GM11168 (cell line): Measurements from ENCODE around the gene SLC43A2.
"Not testable (repeated sequence)": the region's sequence is repeated elsewhere in the genome, so short reads cannot be mapped to it uniquely, and the experiment has no call there.

Experiments used
- in situ Hi-C: fragments of 300-500 bp; cut with MboI; formaldehyde crosslinking; loops from one replicate; pipeline ENCODE4 v1.12.0; 2022; ENCODE audit warnings: low sequenced_read_pairs; ENCODE audit not compliant: unreplicated experiment

SLC43A2 gene

GRCh38 chr17:1568950-1569810 is 59.5 kb downstream of the SLC43A2 start:
- in situ Hi-C loops, result no loop called here

DNA sequence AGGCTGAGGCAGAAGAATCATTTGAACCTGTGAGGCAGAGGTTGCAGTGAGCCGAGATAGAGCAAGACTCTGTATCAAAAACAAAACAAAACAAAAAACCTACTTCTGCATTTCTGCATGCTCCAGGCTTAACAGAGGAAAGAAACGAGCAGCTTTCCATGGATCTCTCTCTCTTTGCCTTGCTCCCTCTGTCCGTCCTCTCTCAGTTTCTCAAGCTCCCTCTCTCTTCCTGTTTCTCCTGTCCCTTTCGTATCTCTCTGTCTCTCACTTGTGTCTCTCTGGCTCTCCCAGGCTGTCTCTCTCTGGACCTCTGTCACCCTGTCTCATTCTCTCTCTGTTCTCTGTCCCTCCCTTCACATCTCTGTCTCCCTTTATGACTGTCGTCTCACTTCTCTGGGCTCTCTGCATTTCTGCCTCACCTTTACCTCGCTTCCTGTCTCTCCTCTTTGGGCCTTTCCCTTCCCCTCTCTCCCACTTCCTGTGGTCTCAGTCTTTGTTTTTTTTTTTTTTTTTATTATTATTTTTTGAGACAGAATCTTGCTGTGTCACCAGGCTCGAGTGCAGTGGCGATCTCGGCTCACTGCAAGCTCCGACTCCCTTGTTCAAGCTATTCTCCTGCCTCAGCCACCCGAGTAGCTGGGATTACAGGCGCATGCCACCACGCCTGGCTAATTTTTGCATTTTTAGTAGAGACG is 62.0 kb downstream of the SLC43A2 start:
- in situ Hi-C loops, result no loop called here

GRCh38 chr17:1565877-1566276 is 62.8 kb downstream of the SLC43A2 start:
- in situ Hi-C loops, result no loop called here

DNA sequence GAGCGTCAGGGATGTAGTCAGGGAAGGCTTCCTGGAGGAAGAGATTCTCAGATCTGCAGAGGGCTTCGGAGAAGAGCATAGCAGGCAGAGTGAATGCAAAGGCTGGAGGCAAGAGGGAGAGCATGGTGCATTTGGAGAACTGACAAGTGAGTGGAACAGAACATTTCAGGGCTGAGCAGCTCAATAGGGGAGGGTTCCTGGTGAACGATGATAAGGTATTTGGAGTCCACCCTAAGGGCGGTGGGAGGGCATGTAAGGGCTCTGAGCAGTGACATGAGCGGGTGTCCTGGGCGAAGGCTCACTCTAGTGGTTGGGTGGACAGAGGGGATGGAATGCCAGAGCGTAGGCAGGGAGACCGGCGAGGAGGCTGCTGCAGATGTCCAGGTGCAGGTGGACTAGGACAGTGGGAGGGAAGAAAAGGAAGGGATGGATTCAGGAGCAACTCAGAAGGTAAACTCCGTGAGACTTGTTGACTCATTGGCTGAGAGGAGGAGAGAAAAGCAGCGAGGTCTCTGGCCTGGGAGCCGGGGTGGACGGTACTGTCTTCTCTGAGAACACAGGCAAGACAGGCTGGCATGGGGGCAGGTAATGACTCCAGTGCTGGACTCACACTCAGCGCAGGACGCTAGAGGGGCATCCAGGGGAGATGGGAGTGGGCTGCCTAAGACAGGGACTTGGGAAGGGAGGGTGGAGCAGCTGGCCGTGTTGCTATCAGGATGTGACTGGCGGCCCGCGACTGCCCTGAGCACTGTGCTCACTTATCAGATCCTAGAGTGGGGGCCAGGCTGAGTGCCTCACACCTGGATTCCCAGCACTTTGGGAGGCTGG is 64.6 kb downstream of the SLC43A2 start:
- in situ Hi-C loops, result no loop called here

GRCh38 chr17:1563471-1563785 is 65.2 kb downstream of the SLC43A2 start:
- in situ Hi-C loops, result not testable (repeated sequence)

DNA sequence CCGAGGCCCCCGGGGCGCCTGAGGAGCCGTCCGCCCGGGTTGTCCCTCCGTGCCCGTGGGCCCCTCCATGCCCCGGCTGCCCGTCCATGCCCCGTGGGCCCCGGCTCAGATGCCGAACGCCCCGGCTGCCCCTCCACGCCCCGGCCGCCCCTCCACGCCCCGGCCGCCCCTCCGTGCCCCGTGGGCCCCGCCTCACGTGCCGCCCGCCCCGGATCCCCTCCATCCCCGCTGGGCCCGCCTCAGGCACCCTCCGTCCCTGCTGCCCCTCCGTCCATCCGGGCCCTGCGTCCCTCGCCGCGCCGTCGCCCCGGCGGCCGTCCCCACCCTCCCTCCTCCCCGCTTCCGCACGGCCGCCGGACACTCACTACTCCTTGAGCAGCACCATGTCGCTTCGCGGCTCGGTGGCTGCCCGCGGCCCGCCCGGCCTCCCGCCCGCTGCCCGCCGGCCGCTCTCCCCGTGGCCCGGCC is 66.4 kb downstream of the SLC43A2 start:
- in situ Hi-C loops, result no loop called here

GRCh38 chr17:1561420-1562175 is 67.0 kb downstream of the SLC43A2 start:
- in situ Hi-C loops, result no loop called here

DNA sequence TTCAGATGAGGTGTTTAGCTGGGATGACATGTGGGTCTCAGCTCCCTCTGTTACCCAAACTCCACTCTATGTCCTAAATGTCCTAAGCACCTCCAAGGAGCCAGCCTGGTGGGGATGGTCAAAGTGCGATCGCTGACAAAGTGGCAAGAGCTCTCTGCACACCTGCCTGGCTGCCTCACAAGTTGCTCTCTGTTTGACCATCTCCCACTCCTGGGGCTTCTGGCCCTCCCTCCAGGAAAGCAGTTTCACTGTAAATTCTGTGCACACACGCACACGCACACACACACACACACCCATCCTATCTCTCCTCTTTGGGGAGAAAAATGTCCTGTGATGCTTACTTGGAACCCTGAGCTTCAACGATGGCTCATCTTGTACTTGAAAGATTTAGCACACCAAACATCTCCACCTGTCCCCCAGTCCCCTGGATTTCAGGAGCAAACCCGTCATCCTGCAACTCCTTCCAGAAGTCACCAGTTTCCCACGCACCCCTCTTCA is 67.7 kb downstream of the SLC43A2 start:
- in situ Hi-C loops, result no loop called here

DNA sequence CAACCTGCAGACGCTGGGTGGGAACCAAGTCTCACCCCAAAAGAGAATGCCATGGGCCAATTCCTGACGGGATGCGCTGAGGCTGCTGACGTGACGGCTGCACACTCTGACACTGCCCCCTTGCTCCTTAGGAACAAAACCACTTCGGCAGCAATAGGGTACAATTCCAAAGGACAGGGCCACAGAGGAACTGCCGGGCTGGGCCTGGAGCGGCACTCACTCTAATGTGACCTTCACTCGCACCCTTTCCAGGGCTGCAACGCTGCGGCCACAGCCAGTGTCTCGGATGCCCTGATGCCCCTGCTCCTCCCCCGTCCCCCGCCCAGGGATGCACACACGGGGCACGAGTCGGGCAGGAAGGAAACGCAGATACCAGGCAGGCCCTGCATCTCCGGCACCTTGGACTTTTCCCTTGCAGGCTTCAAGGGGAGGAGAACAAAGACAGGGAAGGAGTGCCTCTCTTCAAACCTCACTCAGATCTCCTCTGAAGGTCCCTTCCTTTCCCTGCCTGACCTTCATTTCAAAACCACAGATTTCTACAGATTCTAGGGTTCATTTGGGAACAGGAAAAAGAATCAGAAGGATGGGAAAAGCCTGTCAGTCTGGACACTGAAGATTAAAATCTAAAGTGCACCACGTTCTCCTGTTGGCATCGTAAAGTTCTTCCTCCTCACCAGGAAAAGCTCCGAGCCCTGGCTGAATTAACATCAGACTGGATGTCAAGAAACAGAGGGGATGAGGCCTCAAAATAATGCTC is 68.4 kb downstream of the SLC43A2 start:
- in situ Hi-C loops, result no loop called here

GRCh38 chr17:1559047-1560043 is 69.3 kb downstream of the SLC43A2 start:
- in situ Hi-C loops, result no loop called here

- in situ Hi-C loops, result no loop called here
These were observed 70.2 kb downstream of the SLC43A2 start for GRCh38 chr17:1558401-1558800.

GRCh38 chr17:1557355-1558095 is 71.1 kb downstream of the SLC43A2 start:
- in situ Hi-C loops, result no loop called here

GRCh38 chr17:1555651-1556471 is 72.8 kb downstream of the SLC43A2 start:
- in situ Hi-C loops, result no loop called here

GRCh38 chr17:1554751-1555540 is 73.7 kb downstream of the SLC43A2 start:
- in situ Hi-C loops, result no loop called here

- in situ Hi-C loops, result no loop called here
These were observed 75.0 kb downstream of the SLC43A2 start for GRCh38 chr17:1553354-1554266.
